K562 treated with DMSO at 1 percent for 12 hours (cell line): ENCODE measurements around the gene TIE1. TPM values are rescaled to one million over a fixed set of nuclear protein-coding genes. Genes with fewer than 3 reads are reported as not detected.

ENCODE experiments used
- total RNA-seq: library from RNA; unstranded; fragments of 300-600 nt; gene quantifications from 2 replicates; pipeline ENCODE4 v1.2.3, GENCODE V29; 2022; ENCODE audit not compliant: insufficient read depth

The TIE1 gene
- not detected in 2 replicates for total RNA-seq

GRCh38 chr1:43300378-43301094, at the start of gene TIE1:
TIE1 (plus strand) TSS chr1:43300982; CDS start chr1:43301072, 90 bp downstream.

GRCh38 chr1:43269627-43270375, 31.0 kb upstream of the TIE1 start, which contains the start of gene TMEM125:
TMEM125 (plus strand) TSS chr1:43269983; CDS start chr1:43272723, 2,740 bp downstream.

GRCh38 chr1:43285269-43285990, 15.4 kb upstream of the TIE1 start, which contains the start of gene C1orf210:
C1orf210 (minus strand) TSS chr1:43285581; CDS start chr1:43283270, 2,311 bp downstream.

GRCh38 chr1:43337588-43337987, 36.8 kb downstream of the TIE1 start, which contains the start of gene MPL:
MPL (plus strand) TSS chr1:43337818; CDS start chr1:43337849, 31 bp downstream.

GRCh38 chr1:43358746-43359693, 58.2 kb downstream of the TIE1 start, which contains the start of gene CDC20:
CDC20 (plus strand) TSS chr1:43358981; CDS start chr1:43359216, 235 bp downstream.

GRCh38 chr1:43367904-43368645, 67.3 kb downstream of the TIE1 start, which contains the start of gene ELOVL1:
ELOVL1 (minus strand) TSS chr1:43368011; CDS start chr1:43365609, 2,402 bp downstream.

Other genes starting within 250 kb of the TIE1 start
- 79.3 and 83.8 TPM in 2 replicates for gene EBNA1BP2, start 128.7 kb upstream of the TIE1 start, total RNA-seq
- gene CFAP57, start 128.7 kb upstream of the TIE1 start, total RNA-seq = not detected in 2 replicates
- gene TMEM125, start 31.0 kb upstream of the TIE1 start, total RNA-seq = 0.37 and 0.49 TPM in 2 replicates
- gene C1orf210, start 15.4 kb upstream of the TIE1 start, total RNA-seq = not detected in 2 replicates
- gene MPL, start 36.8 kb downstream of the TIE1 start, total RNA-seq = not detected in 2 replicates
- gene CDC20, start 58.0 kb downstream of the TIE1 start, total RNA-seq = 133 and 164 TPM in 2 replicates
- 85.5 and 124 TPM in 2 replicates for gene ELOVL1, start 67.0 kb downstream of the TIE1 start, total RNA-seq
- gene MED8, start 88.8 kb downstream of the TIE1 start, total RNA-seq = 53.9 and 68.7 TPM in 2 replicates
- 7.7 and 29.5 TPM in 2 replicates for gene SZT2, start 88.9 kb downstream of the TIE1 start, total RNA-seq
- 8.6 and 12.1 TPM in 2 replicates for gene HYI, start 152.9 kb downstream of the TIE1 start, total RNA-seq
- gene PTPRF, start 229.9 kb downstream of the TIE1 start, total RNA-seq = 0.82 and 4.7 TPM in 2 replicates